HG02970 (cell line): ENCODE measurements around the gene FNIP1.
"Not testable (repeated sequence)": the region's sequence is repeated elsewhere in the genome, so short reads cannot be mapped to it uniquely, and the experiment has no call there.

Experiments used
- ATAC-seq: cut with Tn5 transposase; IDR thresholded peaks from one replicate; pipeline ENCODE4 v1.9.1; 2021; ENCODE audit warnings: mild to moderate bottlenecking, moderate library complexity, moderate number of reproducible peaks; ENCODE audit not compliant: unreplicated experiment, low FRiP score

Gene FNIP1

GRCh38 chr5:131787736-131788135 lies 9.1 kb downstream of the FNIP1 start:
- no peak for ATAC-seq

GRCh38 chr5:131786900-131787692 lies 9.7 kb downstream of the FNIP1 start:
- no peak for ATAC-seq

- no peak for ATAC-seq
Measured at GRCh38 chr5:131786036-131786435, 10.8 kb downstream of the FNIP1 start.

DNA sequence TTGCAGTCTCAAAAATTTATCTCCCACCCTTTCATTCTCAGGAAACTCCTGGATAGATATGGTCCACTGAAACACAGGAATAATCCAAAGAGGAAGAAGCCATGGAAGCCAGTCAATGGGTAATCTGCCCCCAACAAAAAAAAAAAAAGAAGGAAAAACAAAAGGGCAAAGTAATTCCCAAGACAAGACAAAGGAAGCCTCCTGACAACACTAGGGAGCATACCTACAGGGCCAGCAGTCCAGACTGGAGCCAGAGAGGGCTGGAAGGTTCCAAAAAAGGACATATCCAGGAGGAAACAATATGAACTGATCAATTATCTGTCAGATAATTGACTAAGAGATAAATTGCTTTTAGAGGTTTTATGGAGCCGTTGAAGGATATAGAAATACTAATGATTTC lies 12.9 kb downstream of the FNIP1 start:
- ATAC-seq, result no peak

DNA sequence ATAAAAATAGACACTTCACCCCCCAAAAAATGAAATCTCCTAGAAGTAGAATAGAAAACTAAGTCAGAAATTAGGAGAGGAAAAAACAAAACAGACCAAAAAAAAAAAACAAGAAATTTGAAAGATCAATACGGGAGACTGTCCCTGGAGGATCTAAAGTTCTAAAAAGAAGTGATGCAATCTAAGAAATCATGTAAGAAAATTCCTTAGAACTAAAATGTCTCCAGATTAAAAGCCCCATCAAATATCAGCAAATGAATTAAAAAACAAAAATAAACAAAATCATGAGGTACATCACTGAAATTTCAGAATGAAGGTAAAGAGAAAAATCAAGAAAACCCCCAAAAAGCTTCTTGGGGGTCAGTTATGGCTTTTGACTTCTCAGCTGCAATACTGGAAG lies 13.5 kb downstream of the FNIP1 start:
- no peak for ATAC-seq

DNA sequence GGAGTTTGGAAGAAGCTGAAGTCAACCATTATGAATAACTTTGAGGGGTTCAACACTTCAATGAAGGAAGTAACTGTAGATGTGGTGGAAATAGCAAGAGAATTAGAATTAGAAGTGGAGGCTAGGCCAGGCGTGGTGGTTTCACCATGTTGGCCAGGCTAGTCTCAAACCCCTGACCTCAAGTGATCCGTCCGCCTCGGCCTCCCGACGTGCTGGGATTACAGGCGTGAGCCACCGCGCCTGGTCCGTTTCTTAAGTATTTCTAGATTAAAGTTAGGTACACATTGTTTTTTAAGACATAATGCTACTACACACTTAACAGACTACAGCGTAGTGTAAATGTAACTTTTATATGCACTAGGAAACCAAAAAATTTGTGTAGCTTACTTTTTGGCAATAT lies 14.1 kb downstream of the FNIP1 start:
- no peak for ATAC-seq

DNA sequence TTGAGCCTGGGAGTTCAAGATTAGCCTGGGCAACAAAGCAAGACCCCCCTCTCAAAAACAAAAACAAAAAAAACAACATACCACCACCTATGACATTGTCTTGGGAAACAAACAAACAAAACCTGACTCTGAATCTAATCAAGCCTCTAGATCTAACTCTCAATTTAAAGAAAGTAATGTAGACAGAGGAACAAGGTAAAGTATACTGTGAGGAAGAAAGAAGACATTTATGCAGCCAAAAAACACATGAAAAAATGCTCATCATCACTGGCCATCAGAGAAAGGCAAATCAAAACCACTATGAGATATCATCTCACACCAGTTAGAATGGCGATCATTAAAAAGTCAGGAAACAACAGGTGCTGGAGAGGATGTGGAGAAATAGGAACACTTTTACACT lies 18.7 kb downstream of the FNIP1 start:
- ATAC-seq, result not testable (repeated sequence)

DNA sequence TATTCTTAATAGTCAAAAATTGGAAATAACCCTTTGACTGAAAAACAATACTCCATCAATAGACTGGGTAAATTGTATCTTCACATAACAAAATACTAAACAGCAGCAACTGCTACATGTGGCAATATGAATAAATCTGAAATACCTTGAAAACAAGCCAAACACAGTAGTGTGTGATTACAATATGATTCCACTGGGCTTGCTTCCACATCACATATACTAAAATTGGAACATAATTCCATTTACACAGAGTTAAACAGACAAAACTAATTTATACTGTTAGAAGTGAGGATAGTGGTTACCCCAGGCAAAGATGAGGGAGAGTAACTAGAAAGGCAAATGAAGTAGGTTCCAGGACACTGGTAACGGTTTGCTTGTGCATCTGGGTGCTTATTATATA lies 20.4 kb downstream of the FNIP1 start:
- ATAC-seq, result no peak

DNA sequence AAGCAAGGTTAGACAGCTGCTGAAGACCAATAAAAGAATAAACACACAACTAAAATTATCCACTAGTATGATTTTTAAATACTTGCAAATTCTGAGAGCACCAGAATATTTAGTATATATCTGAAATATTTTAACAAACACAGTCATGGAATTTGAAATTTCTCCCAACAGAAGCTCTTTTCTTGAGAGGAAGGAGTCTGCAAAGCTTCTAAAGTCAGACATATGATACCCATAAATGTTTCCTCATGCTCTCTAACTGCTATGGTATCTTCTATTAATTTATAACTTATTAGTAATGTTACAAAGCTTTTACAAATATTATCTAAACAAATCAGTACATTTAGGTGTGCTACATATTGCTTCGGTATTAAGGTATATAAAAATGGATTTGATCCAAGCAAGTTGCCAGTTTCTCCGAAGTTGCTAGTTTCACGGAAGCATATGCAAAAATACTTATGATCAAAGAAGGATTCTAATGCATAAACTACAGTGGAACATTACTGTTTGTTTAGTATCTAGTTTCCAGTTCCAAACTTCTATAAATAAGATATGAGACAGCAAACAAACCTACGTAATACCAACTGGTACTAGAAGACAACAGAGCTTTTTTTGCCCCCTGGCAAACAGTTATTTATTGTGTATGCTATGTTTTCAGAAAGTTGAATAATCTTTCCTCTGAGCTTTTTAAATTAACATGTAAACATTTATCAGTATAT lies 22.0 kb downstream of the FNIP1 start:
- ATAC-seq, result no peak

- no peak for ATAC-seq
Measured at GRCh38 chr5:131773805-131774204, 23.0 kb downstream of the FNIP1 start.

DNA sequence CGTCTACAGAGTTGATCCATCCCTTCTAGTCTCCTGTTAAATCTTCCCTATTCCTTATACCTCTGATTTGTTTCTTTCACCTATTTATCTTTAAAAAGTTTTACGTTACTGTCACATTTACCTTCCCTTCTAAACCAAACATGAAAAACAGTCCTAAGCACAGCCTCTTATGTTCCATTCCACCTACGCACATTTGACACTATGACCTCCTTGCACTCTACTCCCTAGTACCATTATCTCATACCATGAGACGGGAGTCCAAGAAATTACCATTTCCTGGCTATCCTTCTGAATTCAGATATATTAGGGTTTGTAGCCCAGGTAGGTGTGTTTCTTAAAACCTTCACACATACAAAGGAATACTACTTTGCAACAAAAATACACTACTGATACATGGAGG lies 25.1 kb downstream of the FNIP1 start:
- no peak for ATAC-seq

DNA sequence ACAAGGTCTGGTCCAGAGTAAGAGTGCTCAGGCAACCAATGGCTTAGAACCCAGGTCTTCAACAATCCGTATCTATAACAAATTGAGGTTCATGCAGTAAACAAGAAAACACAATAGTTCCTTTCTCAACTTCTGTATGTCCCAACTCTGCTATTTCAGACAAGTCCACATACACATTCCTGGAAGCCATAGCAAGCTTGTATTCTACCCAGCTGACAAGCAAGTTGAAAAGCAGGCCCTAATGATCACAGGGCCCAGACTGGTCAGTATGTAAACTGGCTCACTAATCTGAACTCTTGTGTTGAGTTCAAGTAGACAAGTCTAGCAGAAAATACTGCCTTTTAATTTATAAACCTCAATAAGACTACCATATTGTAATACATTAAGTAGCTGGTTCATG lies 26.9 kb downstream of the FNIP1 start:
- ATAC-seq, result no peak

GRCh38 chr5:131769336-131769735 lies 27.5 kb downstream of the FNIP1 start:
- no peak for ATAC-seq

- ATAC-seq, result no peak
Measured at GRCh38 chr5:131767891-131768290, 28.9 kb downstream of the FNIP1 start.

DNA sequence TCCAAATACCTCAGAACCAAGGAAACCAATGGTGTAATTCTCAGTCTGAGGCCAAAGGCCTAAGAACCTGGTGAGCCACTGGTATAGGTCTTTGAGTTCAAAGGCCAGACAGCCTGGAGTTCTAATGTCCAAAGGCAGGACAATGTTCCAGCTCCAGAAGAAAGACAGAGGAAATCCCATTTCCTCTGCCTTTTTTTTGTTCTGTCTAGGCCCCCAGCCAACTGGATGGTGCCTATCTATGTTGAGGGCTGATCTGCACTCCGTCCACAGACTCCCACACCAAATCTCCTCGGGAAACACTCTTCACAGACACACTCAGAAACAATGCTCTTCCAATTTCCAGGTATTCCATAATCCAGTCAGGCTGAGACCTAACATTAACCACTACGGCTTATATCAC lies 30.1 kb downstream of the FNIP1 start:
- ATAC-seq, result no peak

DNA sequence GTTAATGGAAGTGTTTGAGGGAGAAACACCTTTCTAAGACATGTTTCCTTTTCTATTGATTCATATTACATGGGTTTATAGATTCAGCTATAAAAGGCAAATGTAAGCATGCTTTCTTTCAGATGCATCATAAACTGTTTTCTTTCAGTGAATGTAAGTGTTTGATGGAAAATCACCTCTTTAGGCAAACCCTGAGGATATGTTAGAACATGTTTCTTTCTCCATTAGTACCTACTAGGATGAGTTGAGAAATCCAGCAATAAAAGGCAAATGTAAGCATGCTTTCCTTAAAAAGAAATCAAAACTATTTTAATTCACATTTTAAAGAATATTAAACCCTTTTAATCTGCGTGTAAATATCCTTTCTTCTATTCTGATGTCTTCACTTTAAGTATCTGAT lies 31.6 kb downstream of the FNIP1 start:
- ATAC-seq, result no peak

GRCh38 chr5:131763968-131764367 lies 32.8 kb downstream of the FNIP1 start:
- no peak for ATAC-seq

DNA sequence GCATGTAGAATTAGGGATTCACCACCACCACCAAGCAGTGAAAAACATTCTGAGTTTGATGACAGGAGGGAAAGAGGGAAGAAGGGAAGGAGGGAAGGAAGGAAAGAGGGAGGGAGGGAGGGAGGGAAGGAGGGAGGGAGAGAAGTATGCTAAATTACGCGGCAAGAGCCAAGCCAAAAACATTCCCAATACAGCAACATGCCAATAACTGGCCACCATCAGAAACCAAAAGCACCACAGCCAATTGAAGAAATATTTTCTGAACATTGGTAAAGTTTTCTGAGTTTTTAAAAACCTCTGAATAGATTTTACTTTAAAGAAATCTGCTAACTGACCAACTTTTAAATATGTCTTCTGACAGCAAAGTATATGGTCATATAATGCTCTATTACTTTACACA lies 36.0 kb downstream of the FNIP1 start:
- no peak for ATAC-seq

DNA sequence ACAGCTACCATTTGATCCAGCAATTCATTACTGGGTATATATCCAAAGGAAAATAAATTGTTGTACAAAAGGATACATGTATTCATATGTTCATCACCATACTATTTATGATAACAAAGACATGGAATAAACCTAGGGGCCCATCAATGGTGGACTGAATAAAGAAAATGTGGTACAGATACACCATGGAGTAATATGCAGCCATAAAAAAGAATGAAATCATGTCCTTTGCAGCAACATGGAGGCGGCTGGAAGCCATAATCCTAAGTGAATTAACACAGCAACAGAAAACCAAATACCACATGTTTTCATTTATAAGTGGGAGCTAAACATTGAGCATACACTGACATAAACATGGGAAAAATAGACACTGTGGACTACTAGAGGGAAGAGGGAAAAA lies 37.1 kb downstream of the FNIP1 start:
- ATAC-seq, result no peak

DNA sequence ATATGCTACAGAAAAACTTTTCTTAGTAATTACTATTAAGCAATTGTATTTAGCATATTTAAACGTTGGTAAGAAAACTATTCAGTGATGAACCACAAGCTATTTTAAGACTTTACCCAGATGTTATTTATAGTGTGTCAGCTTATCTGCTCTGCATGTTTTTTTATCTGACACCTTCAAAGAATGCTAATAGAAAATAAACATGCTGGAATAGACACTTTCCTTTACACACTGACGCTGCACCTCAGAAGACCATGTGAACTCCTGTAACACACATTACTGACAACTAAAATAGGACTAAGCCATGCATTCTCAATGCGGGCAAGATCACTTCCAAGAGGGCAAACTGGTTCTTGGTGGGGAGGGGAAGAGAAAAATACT lies 38.3 kb downstream of the FNIP1 start:
- ATAC-seq, result no peak

DNA sequence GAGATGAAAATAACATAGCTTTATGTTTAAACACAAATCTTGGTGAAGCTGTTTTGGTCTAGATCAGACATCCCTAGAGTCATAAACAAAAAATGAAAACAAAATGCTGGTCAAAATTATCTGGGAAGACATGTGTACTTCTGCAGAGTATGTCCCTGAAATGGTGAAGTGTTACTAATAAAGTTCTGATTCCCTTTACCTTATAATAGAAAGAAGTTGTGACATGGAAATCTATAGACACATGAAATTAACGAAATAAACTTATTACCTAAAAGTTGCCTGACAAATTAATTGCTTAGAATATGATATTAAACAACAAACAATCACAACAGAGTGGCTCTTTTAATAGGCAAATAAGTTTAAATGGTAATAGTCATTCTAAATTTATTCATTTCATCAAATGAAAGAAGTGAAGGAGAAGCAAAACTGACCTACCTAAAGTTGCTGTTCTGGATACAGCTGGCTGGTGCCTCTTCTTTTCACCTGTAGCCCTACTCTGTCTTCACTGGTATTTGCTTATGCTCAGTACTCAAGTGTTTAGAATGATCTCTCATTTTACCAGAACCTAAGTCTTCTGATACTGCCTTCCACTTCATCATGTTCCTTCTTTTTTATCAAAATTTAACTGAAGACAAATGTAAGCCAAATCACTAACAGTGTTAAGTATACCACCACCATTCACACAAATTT lies 38.8 kb downstream of the FNIP1 start:
- no peak for ATAC-seq

DNA sequence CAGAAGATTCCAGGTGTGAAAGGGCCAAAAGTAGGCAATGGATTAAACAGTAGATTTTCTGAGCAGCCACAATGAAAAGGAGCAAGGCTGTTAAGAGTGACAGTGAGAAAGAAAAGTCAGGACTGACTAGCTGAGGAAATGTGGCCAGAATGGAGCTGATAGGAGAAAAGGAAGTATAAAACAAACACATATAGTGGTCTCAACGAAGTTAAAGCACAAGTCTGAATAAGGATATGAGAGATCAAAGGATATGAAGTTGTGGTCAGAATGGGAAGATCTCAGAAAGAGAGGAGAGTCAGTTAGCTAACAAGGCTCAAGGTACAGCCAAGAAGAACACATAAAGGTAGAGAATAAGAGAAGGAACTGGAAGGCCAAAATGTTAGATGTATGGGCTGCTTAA lies 39.9 kb downstream of the FNIP1 start:
- ATAC-seq, result no peak
